Kidney epithelial cell (primary cell): Measurements from ENCODE around the gene SPON1. TPM values are rescaled to one million over a fixed set of nuclear protein-coding genes. Genes with fewer than 3 reads are reported as not detected.
A peak's percentile ranks its signal among the peaks of the same experiment; 100 is the strongest.

Source experiments
- DNase-seq: peaks from one replicate; pipeline ENCODE4 v3.0.0-alpha.2; 2010; ENCODE audit warnings: low read depth
- H3K27me3 ChIP-seq: 2 replicates; pipeline ENCODE4 v1.6.0; 2011; ENCODE audit warnings: low read length; ENCODE audit not compliant: control insufficient read depth, insufficient read depth
- H3K36me3 ChIP-seq: 2 replicates; pipeline ENCODE4 v1.5.1; 2011; ENCODE audit warnings: low read length; ENCODE audit not compliant: control insufficient read depth, insufficient read depth
- H3K4me3 ChIP-seq: 2 replicates; pipeline ENCODE4 v1.5.1; 2011; ENCODE audit warnings: low read depth, mild to moderate bottlenecking, control low read depth, low read length
- total RNA-seq: library from RNA; depleted of rRNA; stranded (reverse); fragments of >200 nt; gene quantifications from 2 replicates; pipeline ENCODE4 v1.2.3, GENCODE V29; 2015
- TF ChIP-seq, protein P1 (sequence below): IDR thresholded peaks from 2 replicates; pipeline ENCODE4 v1.5.1; 2011; ENCODE audit warnings: mild to moderate bottlenecking, moderate library complexity, low read length, control low read depth, inconsistent platforms; ENCODE audit not compliant: insufficient read depth, poor library complexity, severe bottlenecking

Gene SPON1
- total RNA-seq, 1 donor from 2014 or later = 3.7 TPM

DNA sequence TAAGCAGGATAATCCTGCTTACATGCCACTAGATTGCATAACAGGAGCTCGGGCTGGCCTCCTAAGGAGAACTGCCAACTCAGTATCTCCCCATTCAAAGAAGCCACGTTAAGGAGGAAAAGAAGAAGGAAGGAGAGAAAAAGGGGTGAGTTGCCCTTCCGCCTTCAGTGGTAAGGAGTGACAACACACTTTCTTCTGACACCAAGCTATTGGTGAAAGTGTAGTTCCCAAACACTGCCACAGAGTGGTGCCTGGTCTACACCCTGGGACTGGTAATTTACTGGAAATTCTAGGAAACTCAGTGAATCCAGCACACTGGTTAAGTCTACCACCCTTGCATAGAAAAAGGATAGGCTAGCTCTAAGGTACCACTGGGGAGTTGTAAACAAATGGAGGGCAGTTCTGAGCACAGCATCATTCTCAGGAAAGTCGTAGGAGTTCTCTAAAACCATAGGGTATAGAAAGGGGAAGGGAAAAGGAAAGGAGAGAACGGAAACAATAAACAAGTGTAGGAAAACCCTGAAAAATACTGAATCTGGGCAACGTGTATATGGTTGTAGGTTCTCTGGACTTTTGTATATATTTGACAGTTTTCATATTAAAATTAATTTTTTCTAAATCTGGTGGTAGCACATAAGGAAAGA is 338.3 kb downstream of the SPON1 start:
- no peaks in the 10 kb centered on the region for H3K27me3 ChIP-seq
- no peaks in the 10 kb centered on the region for H3K36me3 ChIP-seq
- TF ChIP-seq, protein P1, sequence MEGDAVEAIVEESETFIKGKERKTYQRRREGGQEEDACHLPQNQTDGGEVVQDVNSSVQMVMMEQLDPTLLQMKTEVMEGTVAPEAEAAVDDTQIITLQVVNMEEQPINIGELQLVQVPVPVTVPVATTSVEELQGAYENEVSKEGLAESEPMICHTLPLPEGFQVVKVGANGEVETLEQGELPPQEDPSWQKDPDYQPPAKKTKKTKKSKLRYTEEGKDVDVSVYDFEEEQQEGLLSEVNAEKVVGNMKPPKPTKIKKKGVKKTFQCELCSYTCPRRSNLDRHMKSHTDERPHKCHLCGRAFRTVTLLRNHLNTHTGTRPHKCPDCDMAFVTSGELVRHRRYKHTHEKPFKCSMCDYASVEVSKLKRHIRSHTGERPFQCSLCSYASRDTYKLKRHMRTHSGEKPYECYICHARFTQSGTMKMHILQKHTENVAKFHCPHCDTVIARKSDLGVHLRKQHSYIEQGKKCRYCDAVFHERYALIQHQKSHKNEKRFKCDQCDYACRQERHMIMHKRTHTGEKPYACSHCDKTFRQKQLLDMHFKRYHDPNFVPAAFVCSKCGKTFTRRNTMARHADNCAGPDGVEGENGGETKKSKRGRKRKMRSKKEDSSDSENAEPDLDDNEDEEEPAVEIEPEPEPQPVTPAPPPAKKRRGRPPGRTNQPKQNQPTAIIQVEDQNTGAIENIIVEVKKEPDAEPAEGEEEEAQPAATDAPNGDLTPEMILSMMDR = peak; percentile 83
- no peak overlapping the region for H3K4me3 ChIP-seq
- DNase-seq = no peak

DNA sequence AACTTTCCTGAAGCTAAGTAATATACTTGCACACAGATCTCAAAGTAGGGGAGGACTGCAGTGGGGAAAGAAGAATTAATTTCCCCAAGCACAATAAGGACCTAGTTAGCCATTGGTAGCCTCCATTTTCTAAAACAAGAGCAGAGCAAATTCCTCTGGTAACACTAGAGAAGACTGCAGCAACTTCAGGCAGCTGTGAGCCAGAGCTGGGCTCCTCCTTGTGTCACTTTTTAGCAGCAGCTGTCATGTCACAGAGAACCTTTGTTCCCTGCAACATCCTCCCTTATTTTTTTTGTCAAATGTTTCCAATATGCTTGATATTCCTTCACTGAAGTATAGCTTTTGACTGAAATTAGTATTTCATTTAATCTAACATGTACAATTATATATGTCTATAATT is 342.1 kb downstream of the SPON1 start:
- TF ChIP-seq, protein P1 = no peak
- Histone ChIP-seq H3K27me3 (no peaks in the 10 kb centered on the region), H3K4me3 (no peak overlapping the region), H3K36me3 (no peaks in the 10 kb centered on the region)
- DNase-seq = no peak

DNA sequence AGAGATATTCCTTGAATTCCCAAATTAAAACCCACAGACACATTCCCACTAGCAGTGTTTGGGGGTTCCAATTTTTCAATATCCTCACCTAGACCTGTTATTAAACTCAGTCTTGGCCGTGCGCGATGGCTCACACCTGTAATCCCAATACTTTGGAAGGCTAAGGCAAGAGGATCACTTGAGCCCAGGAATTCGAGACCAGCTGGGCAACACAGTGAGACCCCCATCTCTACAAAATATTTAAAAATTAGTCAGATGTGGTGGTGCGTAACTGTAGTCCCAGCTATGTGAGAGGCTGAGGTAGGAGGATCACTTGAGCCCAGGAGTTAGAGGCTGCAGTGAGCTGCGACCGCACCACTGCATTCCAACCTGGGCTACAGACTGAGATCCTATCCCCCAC is 343.1 kb downstream of the SPON1 start:
- Histone ChIP-seq H3K4me3 (no peak overlapping the region), H3K27me3 (no peaks in the 10 kb centered on the region), H3K36me3 (no peaks in the 10 kb centered on the region)
- TF ChIP-seq, protein P1 = no peak
- DNase-seq = no peak

DNA sequence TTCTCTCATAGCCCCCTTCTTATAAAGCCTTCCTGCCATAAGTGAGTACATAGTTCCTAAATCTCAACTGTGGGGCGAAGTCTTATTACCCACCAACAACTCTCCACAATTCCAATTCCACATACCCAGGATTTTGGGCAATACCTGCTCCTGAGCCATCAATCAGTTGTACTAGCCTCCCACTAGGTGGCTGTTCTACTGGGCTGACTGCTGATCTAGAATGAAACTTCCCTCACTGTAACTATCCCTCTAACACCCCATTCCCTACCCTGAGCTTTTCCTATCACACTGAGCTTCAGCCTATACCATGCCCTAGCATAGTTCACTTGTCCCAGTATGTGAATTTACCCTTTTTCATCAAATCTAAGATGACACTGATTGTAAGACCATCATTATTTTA is 344.0 kb downstream of the SPON1 start:
- DNase-seq = no peak
- Histone ChIP-seq H3K27me3 (no peaks in the 10 kb centered on the region), H3K4me3 (no peak overlapping the region), H3K36me3 (no peaks in the 10 kb centered on the region)
- TF ChIP-seq, protein P1 = peak; percentile 15

DNA sequence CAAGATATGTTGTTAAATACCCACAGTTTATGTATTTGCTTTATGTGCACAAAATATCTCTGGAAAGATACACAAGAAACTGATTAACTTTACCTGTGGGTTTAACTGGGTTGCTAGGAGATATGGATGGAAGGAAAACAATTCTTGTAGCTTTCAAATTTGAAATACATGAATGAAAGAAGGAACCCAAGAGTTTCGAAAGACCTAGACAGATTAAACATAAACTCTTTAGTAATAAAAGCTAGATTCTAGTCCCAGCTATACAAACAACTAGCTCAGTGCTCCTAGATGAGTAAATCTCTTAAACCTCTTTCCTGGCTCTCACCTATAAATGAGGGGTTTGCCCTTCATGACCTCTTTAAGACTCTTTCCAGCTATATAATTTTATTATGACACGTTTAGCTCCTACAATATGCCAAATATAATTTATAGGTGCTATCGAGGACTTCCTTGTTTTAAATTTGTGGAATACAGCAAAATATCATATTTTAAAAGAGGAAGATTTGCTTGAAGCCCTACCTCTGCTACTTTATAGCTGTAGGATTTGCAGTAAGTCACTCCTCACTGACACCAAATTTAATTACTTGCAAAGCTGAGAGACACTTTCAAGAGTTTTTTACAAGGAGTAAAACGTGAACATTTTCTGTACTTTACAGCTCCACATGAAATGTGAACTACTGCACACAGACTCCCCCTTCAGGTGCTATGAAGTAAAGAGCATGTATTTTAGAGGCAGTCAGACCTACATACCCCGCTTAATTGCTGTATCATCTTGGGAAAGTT is 345.8 kb downstream of the SPON1 start:
- Histone ChIP-seq H3K27me3 (no peaks in the 10 kb centered on the region), H3K36me3 (no peaks in the 10 kb centered on the region), H3K4me3 (no peak overlapping the region)
- DNase-seq = no peak
- TF ChIP-seq, protein P1 = peak; percentile 71
